HCT116 (cell line): ENCODE results near the gene NUMB. TPM values are rescaled to one million over a fixed set of nuclear protein-coding genes. Genes with fewer than 3 reads are reported as not detected.

Experiments used
- ATAC-seq: fragments of 200-7000 bp; cut with Tn5 transposase; 2 replicates; pipeline ENCODE4 v1.9.1; 2020; ENCODE audit warnings: mild to moderate bottlenecking, moderate library complexity
- BruUV-seq: library from RNA; stranded (reverse); fragments of 400-500 nt; replicated peaks from 2 replicates; lab custom pipeline; 2021; lab: Mats Ljungman, UMichigan
- CTCF ChIA-PET: fragments of 300-600 bp; sonication (Branson Sonifier 250); formaldehyde crosslinking; loops from one replicate; lab custom pipeline; 2021; ENCODE audit warnings: antibody characterized with exemption; lab: Charles Lee
- POLR2A ChIA-PET: fragments of 300-600, 350-600 bp; sonication (Branson Sonifier 250); formaldehyde crosslinking; loops from one replicate; lab custom pipeline; 2021; ENCODE audit warnings: antibody characterized with exemption; lab: Charles Lee
- RAD21 ChIA-PET, 2 experiments: fragments of 300-600 bp; sonication (Branson Sonifier 250); formaldehyde crosslinking; loops; one replicate each; lab custom pipeline; 2023; ENCODE audit warnings: low total read pairs in 2 of 2; ENCODE audit not compliant: uncharacterized antibody in 2 of 2, unreplicated experiment in 2 of 2, low non-redundant PET in 1 of 2; lab: Charles Lee
- DNase-seq: peaks from one replicate; pipeline ENCODE4 v3.0.0-alpha.2; 2010; ENCODE audit warnings: low read depth, low spot score
- H2AFZ ChIP-seq: fragments of 200-600 bp; shearing (Covaris generic), sonication (generic); 2 replicates; pipeline ENCODE4 v1.6.1; 2017; ENCODE audit warnings: low read depth, mixed run types, mixed read lengths, antibody characterized with exemption, low read length; ENCODE audit not compliant: poor library complexity, severe bottlenecking
- H3K27ac ChIP-seq: 2 replicates; pipeline ENCODE4 v1.5.1; 2012; ENCODE audit warnings: low read depth, low read length
- H3K27me3 ChIP-seq: fragments of 200-600 bp; sonication (generic); 2 replicates; pipeline ENCODE4 v1.6.1; 2016; ENCODE audit warnings: mixed run types, low read length, mixed read lengths; ENCODE audit not compliant: insufficient read depth
- H3K36me3 ChIP-seq, 2 experiments: fragments of 200-500 bp in 1 of 2; fragments of 200-600 bp in 1 of 2; sonication (Bioruptor generic) in 1 of 2; sonication (generic) in 1 of 2; 2 replicates each; pipeline versions ENCODE4 v1.5.1 to v1.6.1; 2014 to 2016; ENCODE audit warnings: low read length in 2 of 2, inconsistent platforms in 1 of 2, mixed read lengths in 1 of 2, mixed run types in 1 of 2; ENCODE audit not compliant: insufficient read depth in 2 of 2, control insufficient read depth in 1 of 2
- H3K4me1 ChIP-seq, 2 experiments: fragments of 200-600 bp in 1 of 2; sonication (generic) in 1 of 2; 2 replicates each; pipeline versions ENCODE4 v1.5.1 to v1.6.1; 2012 to 2017; ENCODE audit warnings: low read length in 2 of 2, inconsistent platforms in 1 of 2, mild to moderate bottlenecking in 1 of 2, mixed read lengths in 1 of 2, mixed run types in 1 of 2, moderate library complexity in 1 of 2; ENCODE audit not compliant: insufficient read depth in 2 of 2, control insufficient read depth in 1 of 2
- H3K4me2 ChIP-seq: fragments of 200-600 bp; sonication (generic); 2 replicates; pipeline ENCODE4 v1.6.1; 2017; ENCODE audit warnings: mixed run types, low read length, mixed read lengths
- H3K4me3 ChIP-seq, 2 experiments: fragments of 200-600 bp in 1 of 2; sonication (generic) in 1 of 2; replicated peaks in 1 of 2; 2 replicates each; pipeline ENCODE4 v1.5.1; 2011 to 2016; ENCODE audit warnings: low read length in 2 of 2, control low read depth in 1 of 2, low read depth in 1 of 2, mild to moderate bottlenecking in 1 of 2, mixed read lengths in 1 of 2, mixed run types in 1 of 2
- H3K79me2 ChIP-seq: fragments of 200-600 bp; sonication (generic); 2 replicates; pipeline ENCODE4 v1.6.1; 2017; ENCODE audit warnings: mild to moderate bottlenecking, mixed run types, low read length, moderate library complexity, mixed read lengths; ENCODE audit not compliant: insufficient read depth
- H3K9ac ChIP-seq: fragments of 200-600 bp; sonication (generic); 2 replicates; pipeline ENCODE4 v1.6.1; 2016; ENCODE audit warnings: low read length, mixed read lengths
- H3K9me2 ChIP-seq: fragments of 200-600 bp; sonication (generic), shearing (Covaris generic); 2 replicates; pipeline ENCODE4 v1.6.1; 2017; ENCODE audit warnings: mixed run types, mild to moderate bottlenecking, moderate library complexity; ENCODE audit not compliant: insufficient read depth
- H3K9me3 ChIP-seq, 2 experiments: fragments of 200-500 bp in 1 of 2; fragments of 200-600 bp in 1 of 2; sonication (Bioruptor generic) in 1 of 2; sonication (generic) in 1 of 2; 2 replicates each; pipeline ENCODE4 v1.6.1; 2014 to 2017; ENCODE audit warnings: low read length in 2 of 2, mixed read lengths in 2 of 2, inconsistent platforms in 1 of 2, low read depth in 1 of 2, mild to moderate bottlenecking in 1 of 2, mixed run types in 1 of 2, moderate library complexity in 1 of 2; ENCODE audit not compliant: control insufficient read depth in 1 of 2, insufficient read depth in 1 of 2
- H4K20me1 ChIP-seq: fragments of 200-600 bp; sonication (generic), shearing (Covaris generic); 2 replicates; pipeline ENCODE4 v1.6.1; 2017; ENCODE audit warnings: mixed run types, mild to moderate bottlenecking, moderate library complexity; ENCODE audit not compliant: insufficient read depth
- ATF3 ChIP-seq: IDR thresholded peaks from 2 replicates; pipeline ENCODE4 v1.6.1; 2012
- CTCF ChIP-seq, 3 experiments: fragments of 200-600 bp in 1 of 3; sonication (generic) in 1 of 3; IDR thresholded peaks in 2 of 3; conservative IDR thresholded peaks in 1 of 3; 2 replicates each; pipeline ENCODE4 v1.5.1; 2012 to 2017; ENCODE audit warnings: low read depth in 2 of 3, low read length in 2 of 3, antibody characterized with exemption in 1 of 3, borderline replicate concordance in 1 of 3, control low read depth in 1 of 3, mild to moderate bottlenecking in 1 of 3, mixed read lengths in 1 of 3, mixed run types in 1 of 3, moderate library complexity in 1 of 3; ENCODE audit not compliant: insufficient read depth in 1 of 3
- EZH2 ChIP-seq: fragments of 200-600 bp; sonication (generic); IDR thresholded peaks from 2 replicates; pipeline ENCODE4 v1.6.1; 2017; ENCODE audit warnings: antibody characterized with exemption, mixed run types
- FOSL1 ChIP-seq: IDR thresholded peaks from 2 replicates; pipeline ENCODE4 v1.6.1; 2012; ENCODE audit warnings: low read depth
- JUND ChIP-seq: IDR thresholded peaks from 2 replicates; pipeline ENCODE4 v1.6.1; 2012
- POLR2A ChIP-seq: IDR thresholded peaks from 2 replicates; pipeline ENCODE4 v1.7.0; 2011; ENCODE audit warnings: borderline replicate concordance; ENCODE audit not compliant: insufficient read depth, insufficient read length; ENCODE audit errors: extremely low read depth
- RAD21 ChIP-seq: IDR thresholded peaks from 2 replicates; pipeline ENCODE4 v1.6.1; 2012; ENCODE audit warnings: low read depth, mild to moderate bottlenecking
- REST ChIP-seq: IDR thresholded peaks from 2 replicates; pipeline ENCODE4 v1.6.1; 2012; ENCODE audit warnings: low read depth
- SIN3A ChIP-seq: IDR thresholded peaks from 2 replicates; pipeline ENCODE4 v1.6.1; 2012; ENCODE audit warnings: low read depth
- TCF7L2 ChIP-seq: IDR thresholded peaks from 2 replicates; pipeline ENCODE4 v1.7.0; 2011; ENCODE audit warnings: borderline replicate concordance, inconsistent platforms; ENCODE audit not compliant: insufficient read depth, insufficient read length; ENCODE audit errors: extremely low read depth
- ZBTB33 ChIP-seq: IDR thresholded peaks from 2 replicates; pipeline ENCODE4 v1.6.1; 2011; ENCODE audit warnings: mild to moderate bottlenecking, low read length, moderate library complexity; ENCODE audit not compliant: insufficient replicate concordance; ENCODE audit errors: extremely low read depth
- ZFX ChIP-seq: fragments of 450-650 bp; IDR thresholded peaks from 2 replicates; pipeline ENCODE4 v1.6.1; 2017
- ZNF274 ChIP-seq: fragments of 200-500 bp; sonication (Bioruptor generic); IDR thresholded peaks from 2 replicates; pipeline ENCODE4 v1.6.1; 2014; ENCODE audit warnings: mild to moderate bottlenecking, low read depth, low read length, inconsistent platforms
- intact Hi-C: fragments of 100-400 bp; cut with micrococcal nuclease; formaldehyde crosslinking; loops from 2 replicates; pipeline ENCODE4 v1.10.0; 2022
- total RNA-seq: library from RNA; stranded (reverse); gene quantifications from one replicate; pipeline ENCODE4 v1.2.1, GENCODE V29; 2021; ENCODE audit not compliant: unreplicated experiment

NUMB gene
- total RNA-seq, 1 experiment from 2014 or later = 43.0 TPM

GRCh38 chr14:73252491-73253322, 205.6 kb downstream of the NUMB start:
- Histone ChIP-seq H3K9me2 (no peaks in the 10 kb centered on the region), H3K27ac (no peak overlapping the region), H3K79me2 (no peaks in the 10 kb centered on the region), H3K4me1 (no peaks in the 10 kb centered on the region), H3K9ac (no peak overlapping the region), H4K20me1 (no peaks in the 10 kb centered on the region), H2AFZ (no peak overlapping the region), H3K36me3 (no peaks in the 10 kb centered on the region; a peak in 1 of 4 replicates), H3K4me3 (no peak overlapping the region), H3K4me2 (no peak overlapping the region), H3K27me3 (no peaks in the 10 kb centered on the region), H3K9me3 (no peaks in the 10 kb centered on the region)
- TF ChIP-seq POLR2A (no peak), TCF7L2 (no peak), CTCF (IDR thresholded peaks at IDR 0.05 in 2 of 3, conservative IDR thresholded peaks at IDR 0.05 in 1 of 3; ENCODE audit: borderline replicate concordance in 1 of 3, insufficient read depth in 1 of 3, low read depth in 2 of 3, low read length in 2 of 3) (no peak), ZBTB33 (no peak), EZH2 (no peak), ZNF274 (no peak), JUND (no peak), SIN3A (no peak), REST (no peak), RAD21 (no peak), ZFX (no peak), FOSL1 (no peak), ATF3 (no peak)
- CTCF ChIA-PET = no interaction called here
- intact Hi-C loops = no loop called here
- no TSS peak for BruUV-seq
- RAD21 ChIA-PET = no interaction called here
- ATAC-seq (no peak), DNase-seq (no peak)
- POLR2A ChIA-PET = no interaction called here
